Measurements from ENCODE around the gene SPHKAP.

The SPHKAP gene

DNA sequence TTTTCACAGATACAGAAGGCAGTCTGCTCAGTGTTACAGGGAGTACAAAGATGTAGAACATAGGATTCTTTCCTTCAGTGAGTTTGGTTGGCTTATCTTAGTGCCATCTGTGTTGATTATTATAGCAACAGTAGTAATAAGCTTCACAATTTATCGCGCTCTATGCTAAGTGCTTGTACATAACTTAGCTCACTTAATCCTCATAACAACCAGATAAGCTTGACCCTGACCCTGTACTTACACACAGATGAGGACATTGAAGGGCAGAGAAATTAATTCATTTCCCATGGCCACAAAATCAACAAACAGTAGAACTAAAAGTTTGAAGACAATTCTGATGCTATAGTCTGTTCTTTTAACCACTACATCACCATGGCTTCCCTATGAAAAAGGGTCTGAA lies 121.8 kb downstream of the SPHKAP start:
- Histone ChIP-seq H2AK5ac (ENCODE audit: low read depth, low read length) (no peak overlapping the region), H3K4me2 (ENCODE audit: insufficient read depth, low read length, poor library complexity, severe bottlenecking) (no peak overlapping the region), H3K4ac (ENCODE audit: low read length) (no peak overlapping the region), H3K4me3 (ENCODE audit: low read length in 2 of 2) (no peak overlapping the region), H3K27me3 (ENCODE audit: control insufficient read depth in 3 of 3, insufficient read depth in 3 of 3, low read depth in 1 of 3, low read length in 3 of 3) (no peaks in the 10 kb centered on the region), H3K18ac (ENCODE audit: low read length) (no peak overlapping the region), H3K23ac (ENCODE audit: low read depth, low read length, poor library complexity) (no peak overlapping the region), H3K79me1 (ENCODE audit: low read depth, low read length) (no peaks in the 10 kb centered on the region), H2BK120ac (ENCODE audit: low read depth, low read length) (no peak overlapping the region), H3K4me1 (ENCODE audit: control insufficient read depth in 2 of 2, insufficient read depth in 1 of 2, low read depth in 1 of 2, low read length in 2 of 2) (no peaks in the 10 kb centered on the region), H2BK5ac (ENCODE audit: low read length) (no peak overlapping the region), H3K27ac (replicated peaks; ENCODE audit: low read length) (no peak overlapping the region), H2BK12ac (ENCODE audit: low read length) (no peak overlapping the region), H3K36me3 (replicated peaks in 1 of 2; ENCODE audit: control insufficient read depth in 2 of 2, insufficient read depth in 2 of 2, low read length in 2 of 2) (no peaks in the 10 kb centered on the region), H3K9ac (ENCODE audit: low read depth, low read length, poor library complexity) (no peak overlapping the region), H3K9me3 (replicated peaks in 1 of 2; ENCODE audit: control insufficient read depth in 2 of 2, insufficient read depth in 1 of 2, low read depth in 1 of 2, low read length in 2 of 2) (no peaks in the 10 kb centered on the region), H4K8ac (ENCODE audit: low read depth, low read length) (no peak overlapping the region), H3K14ac (ENCODE audit: low read length) (no peak overlapping the region), H2BK15ac (ENCODE audit: low read length) (no peak overlapping the region), H4K91ac (ENCODE audit: low read depth, low read length, poor library complexity) (no peak overlapping the region), H2AFZ (ENCODE audit: low read length) (no peak overlapping the region)
- no CpG with 5 or more reads among the region's 2 CpGs for WGBS, 2 donors (ENCODE audit: extremely low coverage in 2 of 2, insufficient read length in 2 of 2, insufficient replicate concordance in 1 of 2)
- DNase-seq (ENCODE audit: low spot score) = no peak

DNA sequence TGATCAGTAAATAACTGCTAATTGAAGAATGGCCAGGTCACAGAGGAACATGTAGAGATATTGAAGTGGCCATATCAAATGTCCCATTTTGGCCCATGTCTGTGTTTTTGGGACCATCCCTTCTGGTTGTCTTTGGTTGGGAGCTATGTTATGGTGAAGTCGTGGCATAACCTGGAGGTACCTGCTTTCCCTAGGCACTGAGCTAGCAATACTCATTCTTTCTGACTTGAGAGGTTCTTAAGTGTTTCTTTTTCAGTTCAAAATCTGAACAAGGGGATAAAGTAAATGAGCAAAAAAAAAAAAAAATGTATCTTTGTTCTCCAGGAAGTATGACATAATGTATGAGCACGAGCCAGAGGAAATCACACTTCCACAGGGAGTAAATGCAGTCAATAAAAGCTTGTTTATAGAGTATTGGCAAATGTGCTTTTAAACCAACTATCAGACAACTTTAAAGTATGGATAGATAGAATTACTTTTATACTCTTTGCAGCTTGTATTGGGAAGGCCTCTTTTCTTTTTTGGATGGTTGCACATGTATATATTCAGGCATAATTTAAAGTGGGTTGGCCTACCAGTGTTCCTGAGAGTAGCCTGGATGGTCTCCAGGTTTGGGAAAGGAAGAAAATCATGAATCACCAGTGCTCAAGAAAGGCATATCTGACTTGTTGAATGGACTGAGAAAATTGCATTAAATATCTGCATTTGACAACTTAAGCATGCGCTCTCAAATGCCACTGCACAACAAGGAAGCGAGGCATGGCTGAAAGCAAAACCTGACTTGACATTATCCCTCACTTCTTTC lies 125.0 kb downstream of the SPHKAP start:
- Histone ChIP-seq H3K4me1 (ENCODE audit: control insufficient read depth in 2 of 2, insufficient read depth in 1 of 2, low read depth in 1 of 2, low read length in 2 of 2) (peaks cover 0 to 2% of the 10 kb centered on the region in 2 donors), H3K4me2 (ENCODE audit: insufficient read depth, low read length, poor library complexity, severe bottlenecking) (no peak overlapping the region), H4K8ac (ENCODE audit: low read depth, low read length) (no peak overlapping the region), H3K27me3 (ENCODE audit: control insufficient read depth in 3 of 3, insufficient read depth in 3 of 3, low read depth in 1 of 3, low read length in 3 of 3) (no peaks in the 10 kb centered on the region), H3K27ac (replicated peaks; ENCODE audit: low read length) (no peak overlapping the region), H2BK15ac (ENCODE audit: low read length) (no peak overlapping the region), H4K91ac (ENCODE audit: low read depth, low read length, poor library complexity) (no peak overlapping the region), H3K18ac (ENCODE audit: low read length) (no peak overlapping the region), H2AFZ (ENCODE audit: low read length) (no peak overlapping the region), H3K9me3 (replicated peaks in 1 of 2; ENCODE audit: control insufficient read depth in 2 of 2, insufficient read depth in 1 of 2, low read depth in 1 of 2, low read length in 2 of 2) (no peaks in the 10 kb centered on the region), H2AK5ac (ENCODE audit: low read depth, low read length) (no peak overlapping the region), H3K23ac (ENCODE audit: low read depth, low read length, poor library complexity) (no peak overlapping the region), H3K9ac (ENCODE audit: low read depth, low read length, poor library complexity) (no peak overlapping the region), H3K4me3 (ENCODE audit: low read length in 2 of 2) (no peak overlapping the region), H3K4ac (ENCODE audit: low read length) (no peak overlapping the region), H2BK5ac (ENCODE audit: low read length) (no peak overlapping the region), H3K36me3 (replicated peaks in 1 of 2; ENCODE audit: control insufficient read depth in 2 of 2, insufficient read depth in 2 of 2, low read length in 2 of 2) (no peaks in the 10 kb centered on the region), H3K79me1 (ENCODE audit: low read depth, low read length) (no peaks in the 10 kb centered on the region), H2BK12ac (ENCODE audit: low read length) (no peak overlapping the region), H2BK120ac (ENCODE audit: low read depth, low read length) (no peak overlapping the region), H3K14ac (ENCODE audit: low read length) (no peak overlapping the region)
- DNase-seq (ENCODE audit: low spot score) = no peak
- no CpG with 5 or more reads among the region's 4 CpGs for WGBS, 2 donors (ENCODE audit: extremely low coverage in 2 of 2, insufficient read length in 2 of 2, insufficient replicate concordance in 1 of 2)

DNA sequence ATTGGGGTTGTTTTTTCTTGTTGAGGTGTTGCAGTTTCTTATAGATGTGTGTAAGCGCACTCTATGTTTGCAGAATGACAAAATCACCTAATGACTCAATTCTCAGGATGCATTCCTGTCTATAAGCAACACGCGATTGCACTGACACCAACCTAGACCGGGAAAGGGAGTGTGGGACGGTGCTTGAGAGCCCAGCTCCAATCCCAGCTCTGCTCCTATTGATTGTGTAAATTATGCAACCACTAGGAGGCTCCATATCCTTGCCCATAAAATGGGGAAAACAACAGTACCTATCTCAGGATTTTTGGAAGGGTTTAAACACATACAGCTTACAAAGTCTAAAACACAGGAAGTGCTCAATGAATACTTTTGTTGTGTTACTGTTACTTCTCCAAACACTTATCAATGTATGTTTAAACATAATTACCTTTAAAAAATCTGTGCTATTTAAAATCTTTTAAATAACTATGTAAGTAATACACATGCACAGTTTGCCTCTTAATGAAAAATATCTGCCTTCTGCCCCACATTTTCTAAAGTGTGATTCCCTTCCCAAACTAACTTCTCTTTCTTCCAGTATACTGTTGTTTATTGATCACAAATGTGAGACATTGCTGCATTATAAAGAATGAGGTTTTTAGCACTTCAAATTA lies 132.5 kb downstream of the SPHKAP start:
- no peak overlapping the region for H3K23ac ChIP-seq (ENCODE audit: low read depth, low read length, poor library complexity)
- H3K9ac ChIP-seq (ENCODE audit: low read depth, low read length, poor library complexity) = no peak overlapping the region
- no peaks in the 10 kb centered on the region for H3K36me3 ChIP-seq (replicated peaks in 1 of 2; ENCODE audit: control insufficient read depth in 2 of 2, insufficient read depth in 2 of 2, low read length in 2 of 2)
- no peak overlapping the region for H3K27ac ChIP-seq (replicated peaks; ENCODE audit: low read length)
- peak; percentile 31 for DNase-seq (ENCODE audit: low spot score)
- no peak overlapping the region for H3K4ac ChIP-seq (ENCODE audit: low read length)
- no peak overlapping the region for H4K8ac ChIP-seq (ENCODE audit: low read depth, low read length)
- H3K14ac ChIP-seq (ENCODE audit: low read length) = no peak overlapping the region
- H3K9me3 ChIP-seq (replicated peaks in 1 of 2; ENCODE audit: control insufficient read depth in 2 of 2, insufficient read depth in 1 of 2, low read depth in 1 of 2, low read length in 2 of 2) = no peaks in the 10 kb centered on the region
- no peak overlapping the region for H2BK12ac ChIP-seq (ENCODE audit: low read length)
- H3K4me1 ChIP-seq (ENCODE audit: control insufficient read depth in 2 of 2, insufficient read depth in 1 of 2, low read depth in 1 of 2, low read length in 2 of 2) = peaks cover 0 to 3% of the 10 kb centered on the region in 2 donors
- no peak overlapping the region for H3K4me3 ChIP-seq (ENCODE audit: low read length in 2 of 2)
- H3K18ac ChIP-seq (ENCODE audit: low read length) = no peak overlapping the region
- H2BK15ac ChIP-seq (ENCODE audit: low read length) = no peak overlapping the region
- no CpG with 5 or more reads among the region's 5 CpGs for WGBS, 2 donors (ENCODE audit: extremely low coverage in 2 of 2, insufficient read length in 2 of 2, insufficient replicate concordance in 1 of 2)
- H2BK5ac ChIP-seq (ENCODE audit: low read length) = no peak overlapping the region
- no peak overlapping the region for H2AK5ac ChIP-seq (ENCODE audit: low read depth, low read length)
- H4K91ac ChIP-seq (ENCODE audit: low read depth, low read length, poor library complexity) = no peak overlapping the region
- H2BK120ac ChIP-seq (ENCODE audit: low read depth, low read length) = no peak overlapping the region
- H2AFZ ChIP-seq (ENCODE audit: low read length) = no peak overlapping the region
- H3K4me2 ChIP-seq (ENCODE audit: insufficient read depth, low read length, poor library complexity, severe bottlenecking) = no peak overlapping the region
- H3K79me1 ChIP-seq (ENCODE audit: low read depth, low read length) = no peaks in the 10 kb centered on the region
- no peaks in the 10 kb centered on the region for H3K27me3 ChIP-seq (ENCODE audit: control insufficient read depth in 3 of 3, insufficient read depth in 3 of 3, low read depth in 1 of 3, low read length in 3 of 3)

DNA sequence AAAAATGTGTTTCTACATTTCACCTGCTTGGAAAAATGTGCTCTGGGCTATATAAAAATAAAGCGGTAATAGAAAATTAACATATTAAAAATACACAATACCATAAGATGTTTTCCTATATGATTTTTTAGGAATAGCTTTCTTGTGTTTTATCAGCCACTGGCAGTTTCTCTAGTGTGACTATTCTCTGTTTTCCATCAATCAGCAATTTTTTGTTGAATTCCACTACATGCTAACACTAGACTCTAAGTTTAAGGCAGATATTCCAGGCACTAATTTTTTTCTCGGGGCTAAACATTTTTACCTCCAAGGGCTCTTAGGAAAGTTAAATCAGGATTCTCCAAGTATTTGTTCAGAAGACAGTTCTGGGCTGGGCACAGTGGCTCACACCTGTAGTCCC lies 140.5 kb downstream of the SPHKAP start:
- Histone ChIP-seq H2BK5ac (ENCODE audit: low read length) (no peak overlapping the region), H3K4ac (ENCODE audit: low read length) (no peak overlapping the region), H3K23ac (ENCODE audit: low read depth, low read length, poor library complexity) (no peak overlapping the region), H3K27me3 (ENCODE audit: control insufficient read depth in 3 of 3, insufficient read depth in 3 of 3, low read depth in 1 of 3, low read length in 3 of 3) (no peaks in the 10 kb centered on the region), H3K27ac (replicated peaks; ENCODE audit: low read length) (no peak overlapping the region), H3K36me3 (replicated peaks in 1 of 2; ENCODE audit: control insufficient read depth in 2 of 2, insufficient read depth in 2 of 2, low read length in 2 of 2) (no peaks in the 10 kb centered on the region), H3K18ac (ENCODE audit: low read length) (no peak overlapping the region), H2AFZ (ENCODE audit: low read length) (no peak overlapping the region), H2BK120ac (ENCODE audit: low read depth, low read length) (no peak overlapping the region), H3K9me3 (replicated peaks in 1 of 2; ENCODE audit: control insufficient read depth in 2 of 2, insufficient read depth in 1 of 2, low read depth in 1 of 2, low read length in 2 of 2) (no peaks in the 10 kb centered on the region), H3K4me3 (ENCODE audit: low read length in 2 of 2) (no peak overlapping the region), H3K14ac (ENCODE audit: low read length) (no peak overlapping the region), H2BK12ac (ENCODE audit: low read length) (no peak overlapping the region), H3K9ac (ENCODE audit: low read depth, low read length, poor library complexity) (no peak overlapping the region), H2BK15ac (ENCODE audit: low read length) (no peak overlapping the region), H2AK5ac (ENCODE audit: low read depth, low read length) (no peak overlapping the region), H4K8ac (ENCODE audit: low read depth, low read length) (no peak overlapping the region), H4K91ac (ENCODE audit: low read depth, low read length, poor library complexity) (no peak overlapping the region), H3K4me1 (ENCODE audit: control insufficient read depth in 2 of 2, insufficient read depth in 1 of 2, low read depth in 1 of 2, low read length in 2 of 2) (no peaks in the 10 kb centered on the region), H3K79me1 (ENCODE audit: low read depth, low read length) (no peaks in the 10 kb centered on the region), H3K4me2 (ENCODE audit: insufficient read depth, low read length, poor library complexity, severe bottlenecking) (no peak overlapping the region)
- WGBS, 2 donors (ENCODE audit: extremely low coverage in 2 of 2, insufficient read length in 2 of 2, insufficient replicate concordance in 1 of 2) = no CpG with 5 or more reads among the region's 2 CpGs
- DNase-seq (ENCODE audit: low spot score) = no peak
